ENCODE measurements around the gene NPTX1.

The NPTX1 gene

DNA sequence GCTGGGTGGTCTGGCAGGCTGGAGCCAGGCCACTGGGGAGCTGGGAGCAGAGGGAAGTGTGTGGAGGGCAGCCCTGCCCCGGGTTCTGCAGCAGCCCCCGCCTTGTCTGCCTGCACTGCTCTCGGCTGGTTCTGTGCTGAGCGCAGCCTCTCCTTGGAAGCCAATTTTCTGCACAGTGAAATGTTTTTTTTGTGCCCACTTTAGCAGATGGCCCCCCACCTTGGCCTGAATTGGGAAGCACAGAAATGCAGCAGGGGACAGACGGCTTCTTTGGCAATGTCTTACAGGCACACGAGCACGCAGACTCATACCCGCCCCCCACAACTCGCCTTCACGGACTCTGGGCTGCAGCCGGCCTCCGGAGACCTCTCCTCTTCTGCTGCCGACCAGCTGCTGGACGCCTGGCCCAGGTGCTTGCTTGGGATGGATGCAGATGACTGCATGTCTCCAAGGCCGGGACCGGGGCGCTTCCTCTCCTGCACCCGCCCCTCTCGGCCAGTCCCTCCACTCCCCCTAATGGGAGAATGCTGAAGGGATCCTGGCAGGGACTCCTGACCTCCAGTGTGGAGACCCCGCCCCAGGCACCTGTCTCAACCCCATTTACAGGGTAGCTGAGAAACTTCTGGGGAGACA is 14.8 kb downstream of the NPTX1 start:
- no peaks in the 10 kb centered on the region for H3K36me3 ChIP-seq (ENCODE audit: control insufficient read depth, low read length)
- peaks cover 7% of the 10 kb centered on the region; the same call in 1 of the 2 replicates for H3K27me3 ChIP-seq (ENCODE audit: control insufficient read depth, low read length)
- H3K4me1 ChIP-seq (ENCODE audit: control insufficient read depth, low read length), result no peaks in the 10 kb centered on the region
- no peaks in the 10 kb centered on the region for H3K79me2 ChIP-seq (ENCODE audit: control insufficient read depth, low read length)
- no peaks in the 10 kb centered on the region for H3K9me3 ChIP-seq (ENCODE audit: control insufficient read depth, insufficient read depth, low read length)
- no peak overlapping the region for H3K4me2 ChIP-seq (ENCODE audit: low read length)
- no peak overlapping the region for H3K27ac ChIP-seq (ENCODE audit: low read depth, low read length)
- H3K9me2 ChIP-seq (replicated peaks; ENCODE audit: control insufficient read depth, low read length), result no peaks in the 10 kb centered on the region
- no peak overlapping the region for H3K4me3 ChIP-seq (ENCODE audit: low read length)
- TF ChIP-seq, protein P1, sequence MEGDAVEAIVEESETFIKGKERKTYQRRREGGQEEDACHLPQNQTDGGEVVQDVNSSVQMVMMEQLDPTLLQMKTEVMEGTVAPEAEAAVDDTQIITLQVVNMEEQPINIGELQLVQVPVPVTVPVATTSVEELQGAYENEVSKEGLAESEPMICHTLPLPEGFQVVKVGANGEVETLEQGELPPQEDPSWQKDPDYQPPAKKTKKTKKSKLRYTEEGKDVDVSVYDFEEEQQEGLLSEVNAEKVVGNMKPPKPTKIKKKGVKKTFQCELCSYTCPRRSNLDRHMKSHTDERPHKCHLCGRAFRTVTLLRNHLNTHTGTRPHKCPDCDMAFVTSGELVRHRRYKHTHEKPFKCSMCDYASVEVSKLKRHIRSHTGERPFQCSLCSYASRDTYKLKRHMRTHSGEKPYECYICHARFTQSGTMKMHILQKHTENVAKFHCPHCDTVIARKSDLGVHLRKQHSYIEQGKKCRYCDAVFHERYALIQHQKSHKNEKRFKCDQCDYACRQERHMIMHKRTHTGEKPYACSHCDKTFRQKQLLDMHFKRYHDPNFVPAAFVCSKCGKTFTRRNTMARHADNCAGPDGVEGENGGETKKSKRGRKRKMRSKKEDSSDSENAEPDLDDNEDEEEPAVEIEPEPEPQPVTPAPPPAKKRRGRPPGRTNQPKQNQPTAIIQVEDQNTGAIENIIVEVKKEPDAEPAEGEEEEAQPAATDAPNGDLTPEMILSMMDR (IDR thresholded peaks at IDR 0.05; ENCODE audit: low read depth, low read length, poor library complexity, severe bottlenecking), result no peak
- no peak for TF ChIP-seq EZH2phosphoT487 (IDR thresholded peaks at IDR 0.05; ENCODE audit: borderline replicate concordance, low read length)
- H4K20me1 ChIP-seq (ENCODE audit: control insufficient read depth, insufficient read depth, low read depth, low read length), result no peaks in the 10 kb centered on the region
- H3F3A ChIP-seq (ENCODE audit: control insufficient read depth, insufficient read depth), result no peaks in the 10 kb centered on the region

DNA sequence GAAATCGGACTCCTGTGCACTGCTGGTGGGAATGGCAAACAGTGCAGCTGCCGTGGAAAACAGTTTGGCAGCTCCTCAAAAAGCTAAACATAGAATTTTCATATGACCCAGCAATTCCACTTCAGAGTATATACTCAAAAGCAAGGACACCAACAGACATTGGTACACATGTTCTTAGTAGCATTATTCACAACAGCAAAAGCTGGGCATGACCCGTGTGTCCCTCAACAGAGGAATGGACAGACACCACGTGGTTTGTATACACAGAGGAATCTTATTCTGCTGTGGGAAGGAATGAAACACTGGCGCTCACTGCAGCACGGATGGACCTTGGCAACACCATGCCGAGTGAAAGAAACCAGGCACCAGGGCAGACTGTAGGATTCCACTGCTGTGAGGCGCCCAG is 16.0 kb downstream of the NPTX1 start:
- Histone ChIP-seq H3K4me3 (ENCODE audit: low read length) (no peak overlapping the region), H3K9me3 (ENCODE audit: control insufficient read depth, insufficient read depth, low read length) (no peaks in the 10 kb centered on the region), H3F3A (ENCODE audit: control insufficient read depth, insufficient read depth) (no peaks in the 10 kb centered on the region), H3K4me2 (ENCODE audit: low read length) (no peak overlapping the region), H3K36me3 (ENCODE audit: control insufficient read depth, low read length) (no peaks in the 10 kb centered on the region), H3K27ac (ENCODE audit: low read depth, low read length) (no peak overlapping the region), H3K27me3 (ENCODE audit: control insufficient read depth, low read length) (peaks cover 7% of the 10 kb centered on the region; the same call in 1 of the 2 replicates), H3K4me1 (ENCODE audit: control insufficient read depth, low read length) (peaks cover 5% of the 10 kb centered on the region), H3K79me2 (ENCODE audit: control insufficient read depth, low read length) (no peaks in the 10 kb centered on the region), H4K20me1 (ENCODE audit: control insufficient read depth, insufficient read depth, low read depth, low read length) (no peaks in the 10 kb centered on the region), H3K9me2 (replicated peaks; ENCODE audit: control insufficient read depth, low read length) (no peaks in the 10 kb centered on the region)
- TF ChIP-seq, protein P1 (IDR thresholded peaks at IDR 0.05; ENCODE audit: low read depth, low read length, poor library complexity, severe bottlenecking), result no peak
- TF ChIP-seq EZH2phosphoT487 (IDR thresholded peaks at IDR 0.05; ENCODE audit: borderline replicate concordance, low read length), result no peak

DNA sequence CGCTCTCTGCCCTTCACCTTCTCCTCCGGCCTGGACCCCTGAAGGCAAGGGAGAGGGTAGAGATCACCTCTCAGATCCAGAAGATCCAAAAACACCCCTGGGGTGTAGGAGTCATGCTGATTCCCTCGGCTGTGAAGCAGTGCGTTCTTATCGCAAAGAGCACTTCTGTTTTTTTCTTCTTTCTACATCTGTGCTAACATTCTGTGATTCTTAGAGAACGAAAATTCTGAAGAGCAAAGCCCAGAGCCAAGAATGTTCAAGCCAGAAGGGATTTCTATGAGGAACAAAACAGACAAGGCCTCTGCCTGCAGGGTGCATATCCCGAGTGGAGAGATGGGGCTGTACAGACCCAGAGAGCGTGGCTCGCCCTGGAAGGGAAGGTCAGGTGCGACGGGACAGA is 17.2 kb downstream of the NPTX1 start:
- H3K4me3 ChIP-seq (ENCODE audit: low read length), result no peak overlapping the region
- 0 out of 2 replicates have a peak, but pooled peaks cover under 1% of the 10 kb centered on the region for H3K79me2 ChIP-seq (ENCODE audit: control insufficient read depth, low read length)
- H3K4me2 ChIP-seq (ENCODE audit: low read length), result no peak overlapping the region
- TF ChIP-seq, protein P1 (IDR thresholded peaks at IDR 0.05; ENCODE audit: low read depth, low read length, poor library complexity, severe bottlenecking), result no peak
- TF ChIP-seq EZH2phosphoT487 (IDR thresholded peaks at IDR 0.05; ENCODE audit: borderline replicate concordance, low read length), result no peak
- H3F3A ChIP-seq (ENCODE audit: control insufficient read depth, insufficient read depth), result no peaks in the 10 kb centered on the region
- peaks cover 1% of the 10 kb centered on the region; the same call in 1 of the 2 replicates for H3K36me3 ChIP-seq (ENCODE audit: control insufficient read depth, low read length)
- H3K27me3 ChIP-seq (ENCODE audit: control insufficient read depth, low read length), result peaks cover 7% of the 10 kb centered on the region; the same call in 1 of the 2 replicates
- H3K27ac ChIP-seq (ENCODE audit: low read depth, low read length), result no peak overlapping the region
- no peaks in the 10 kb centered on the region for H3K9me3 ChIP-seq (ENCODE audit: control insufficient read depth, insufficient read depth, low read length)
- no peaks in the 10 kb centered on the region for H4K20me1 ChIP-seq (ENCODE audit: control insufficient read depth, insufficient read depth, low read depth, low read length)
- H3K9me2 ChIP-seq (replicated peaks; ENCODE audit: control insufficient read depth, low read length), result no peaks in the 10 kb centered on the region
- peaks cover 9% of the 10 kb centered on the region for H3K4me1 ChIP-seq (ENCODE audit: control insufficient read depth, low read length)

Data from DOHH2 (cell line).